Stomach smooth muscle (tissue), 2 donors: Measurements from ENCODE around the gene SNAP23.
"Not testable (repeated sequence)": the region's sequence is repeated elsewhere in the genome, so short reads cannot be mapped to it uniquely, and the experiment has no call there.

Experiments used
- H3K27ac ChIP-seq: one replicate; pipeline ENCODE4 v1.7.0; 2013; ENCODE audit warnings: mild to moderate bottlenecking, low read length, inconsistent platforms
- H3K27me3 ChIP-seq, 2 donors: one replicate each; pipeline ENCODE4 v1.7.0; 2013; ENCODE audit warnings: low read length in 2 of 2; ENCODE audit not compliant: insufficient read depth in 2 of 2, control insufficient read depth in 1 of 2
- H3K36me3 ChIP-seq, 2 donors: one replicate each; pipeline ENCODE4 v1.7.0; 2013; ENCODE audit warnings: low read length in 2 of 2; ENCODE audit not compliant: control insufficient read depth in 2 of 2, insufficient read depth in 2 of 2
- H3K4me1 ChIP-seq: one replicate; pipeline ENCODE4 v1.7.0; 2013; ENCODE audit warnings: low read length; ENCODE audit not compliant: control insufficient read depth, insufficient read depth
- H3K4me3 ChIP-seq, 2 donors: one replicate each; pipeline ENCODE4 v1.7.0; 2013; ENCODE audit warnings: low read length in 2 of 2
- H3K9ac ChIP-seq, 2 donors: one replicate each; pipeline ENCODE4 v1.7.0; 2013; ENCODE audit warnings: low read length in 2 of 2, mild to moderate bottlenecking in 1 of 2
- H3K9me3 ChIP-seq, 2 donors: one replicate each; pipeline ENCODE4 v1.7.0; 2013; ENCODE audit warnings: low read length in 2 of 2; ENCODE audit not compliant: control insufficient read depth in 2 of 2
- donor health status: healthy.
- donor health status: Pancreatic carcinoma.

The SNAP23 gene

DNA sequence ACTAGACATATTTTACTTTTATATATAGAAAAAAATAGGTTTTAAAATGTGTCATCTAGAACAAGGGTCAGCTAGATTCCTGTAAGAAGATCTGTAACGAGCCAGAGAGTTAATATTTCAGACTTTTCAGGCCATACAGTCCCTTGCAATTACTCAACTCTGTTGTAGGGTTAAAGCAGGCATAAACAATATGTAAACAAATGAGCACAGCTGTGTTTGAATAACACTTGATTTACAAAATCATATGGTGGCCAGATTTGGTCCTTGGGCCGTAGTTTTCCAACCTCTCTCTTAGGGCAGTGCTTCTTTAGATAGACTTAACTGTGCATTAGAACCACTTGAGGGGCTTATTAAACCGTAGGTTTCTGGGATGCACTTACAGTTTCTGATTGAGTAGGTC lies 33.5 kb downstream of the SNAP23 start:
- Histone ChIP-seq H3K9me3 (no peaks in the 10 kb centered on the region), H3K9ac (no peak overlapping the region), H3K36me3 (peaks cover 13 to 25% of the 10 kb centered on the region in 2 donors), H3K4me3 (no peak overlapping the region), H3K27me3 (no peaks in the 10 kb centered on the region), H3K4me1 (no peaks in the 10 kb centered on the region), H3K27ac (no peak overlapping the region)

DNA sequence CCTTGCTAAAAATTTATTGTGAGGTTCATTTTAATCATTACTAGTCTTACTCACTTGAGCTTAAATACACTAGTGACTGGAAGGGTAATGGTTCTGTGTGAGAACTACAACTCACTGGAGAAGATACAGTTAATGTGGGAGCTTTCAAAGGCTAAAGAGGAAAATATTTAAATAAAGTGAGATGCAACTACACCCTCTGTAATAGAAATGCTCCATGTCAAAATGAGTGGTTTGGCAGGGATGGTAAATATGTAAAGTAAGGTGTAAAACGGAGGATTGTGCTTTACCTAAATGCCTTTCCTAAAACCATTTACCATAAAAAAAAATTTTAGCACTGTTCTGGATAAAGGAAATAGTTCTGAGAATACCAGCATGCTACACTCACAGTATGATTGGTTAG lies 37.8 kb downstream of the SNAP23 start:
- H3K36me3 ChIP-seq, result peaks cover 13 to 30% of the 10 kb centered on the region in 2 donors
- no peaks in the 10 kb centered on the region for H3K9me3 ChIP-seq
- no peak overlapping the region for H3K9ac ChIP-seq
- no peaks in the 10 kb centered on the region for H3K4me1 ChIP-seq
- H3K27me3 ChIP-seq, result no peaks in the 10 kb centered on the region
- no peak overlapping the region for H3K4me3 ChIP-seq
- H3K27ac ChIP-seq, result no peak overlapping the region

DNA sequence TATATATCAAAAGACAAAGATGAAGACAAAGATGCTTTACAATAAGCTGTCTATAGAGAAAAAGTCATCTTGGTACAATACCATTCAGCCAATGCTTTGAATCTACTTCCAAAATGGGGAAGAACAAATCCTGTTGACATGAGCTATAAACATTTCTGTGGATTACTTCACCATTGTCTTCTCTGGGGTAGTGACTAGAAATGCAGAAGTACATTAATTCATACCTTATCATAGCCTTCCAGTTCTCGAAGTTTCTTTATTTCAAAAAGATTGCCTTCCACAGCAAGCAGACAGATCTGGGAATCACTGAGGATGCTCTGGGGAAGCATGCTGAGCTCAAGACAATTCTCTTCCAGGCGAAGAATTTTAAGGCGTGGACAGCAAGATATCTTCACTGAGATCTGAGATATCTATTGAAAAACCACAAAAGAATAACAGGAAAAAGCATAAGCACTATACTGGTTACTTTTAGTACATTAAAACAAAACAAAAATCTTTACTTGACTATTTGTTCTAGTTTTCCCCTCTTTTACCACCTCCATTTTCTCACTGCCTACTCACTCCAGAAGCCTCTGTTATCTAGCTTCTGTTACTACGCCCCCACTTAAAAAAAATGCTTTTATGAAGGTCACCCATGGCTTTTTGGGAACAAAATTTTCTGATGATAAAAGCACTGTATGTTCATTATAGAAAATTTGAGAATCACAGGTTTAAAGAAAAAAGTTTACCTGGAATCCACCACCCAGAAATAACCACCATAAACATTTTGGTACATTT lies 49.6 kb downstream of the SNAP23 start:
- Histone ChIP-seq H3K27me3 (no peaks in the 10 kb centered on the region), H3K4me3 (no peak overlapping the region), H3K9me3 (no peaks in the 10 kb centered on the region), H3K4me1 (peaks cover 19% of the 10 kb centered on the region), H3K9ac (no peak overlapping the region), H3K36me3 (peaks cover 10 to 14% of the 10 kb centered on the region in 2 donors), H3K27ac (no peak overlapping the region)

DNA sequence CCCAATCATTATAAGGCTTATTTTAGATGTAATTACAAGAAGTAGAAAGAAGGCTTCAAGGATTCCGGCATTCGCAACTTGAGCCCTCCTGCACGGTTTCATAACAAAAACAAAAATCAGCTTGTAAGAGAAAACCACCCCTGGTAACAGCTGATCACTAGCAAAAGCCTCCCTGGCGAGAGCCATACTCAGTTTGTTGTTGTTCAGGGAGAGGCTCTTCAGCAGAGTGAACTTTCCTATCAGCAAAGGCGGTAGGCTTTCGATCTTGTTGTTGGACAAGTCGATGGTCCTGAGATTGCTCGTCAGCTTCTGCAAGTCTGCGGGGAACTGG lies 52.4 kb downstream of the SNAP23 start:
- H3K27ac ChIP-seq, result peak overlapping the region; percentile 93
- peak overlapping the region; percentile 98 for H3K9ac ChIP-seq
- H3K4me1 ChIP-seq, result peaks cover 19% of the 10 kb centered on the region
- H3K9me3 ChIP-seq, result no peaks in the 10 kb centered on the region
- peak overlapping the region; percentile 96 to 97 for H3K4me3 ChIP-seq
- H3K27me3 ChIP-seq, result no peaks in the 10 kb centered on the region
- peaks cover 10 to 14% of the 10 kb centered on the region in 2 donors for H3K36me3 ChIP-seq

DNA sequence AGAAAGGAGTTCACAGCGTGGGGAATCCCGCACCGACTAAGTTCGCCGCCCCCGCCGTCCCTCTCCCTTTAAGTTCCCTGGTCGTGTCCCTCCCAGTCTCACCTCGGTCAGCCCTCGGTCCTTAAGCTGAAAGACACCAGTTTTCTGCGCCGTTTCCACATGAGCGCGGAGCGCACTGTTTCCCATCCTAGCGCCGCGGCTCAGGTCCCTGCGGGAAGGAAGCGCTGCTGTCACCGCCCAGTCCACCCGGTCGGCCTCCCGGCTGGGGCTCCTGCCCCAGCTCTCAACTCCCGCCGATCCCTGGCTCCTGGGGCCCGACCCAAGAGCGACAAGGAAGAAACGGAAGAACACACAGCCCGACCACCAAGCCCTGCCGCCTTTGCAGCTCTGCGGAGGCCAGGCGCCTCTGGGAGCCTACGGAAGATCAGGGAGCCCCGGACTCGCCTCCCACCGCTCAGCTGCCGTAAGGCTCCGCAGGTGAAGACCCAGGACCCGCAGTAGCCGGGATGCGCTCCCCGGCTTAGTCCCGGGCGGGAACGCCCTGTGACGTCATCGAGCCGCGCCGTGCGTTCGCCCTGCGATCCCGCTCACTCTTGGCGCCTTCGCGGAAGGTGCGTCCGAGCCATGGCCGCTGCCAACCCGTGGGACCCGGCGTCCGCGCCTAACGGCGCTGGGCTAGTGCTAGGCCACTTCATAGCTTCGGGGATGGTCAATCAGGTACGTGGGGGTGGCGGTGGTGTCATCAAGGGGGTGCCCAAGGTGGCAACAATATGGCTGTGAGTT lies 53.0 kb downstream of the SNAP23 start, which contains the start of the genes HAUS2 and LRRC57:
TSS of gene HAUS2 (plus strand) at position 590 of the 783 bp plus-strand sequence. CDS start at position 625, 35 bp downstream.
TSS of gene LRRC57 (minus strand) at position 545 of the 783 bp plus-strand sequence. CDS start at position 186, 359 bp downstream.
- Histone ChIP-seq H3K27ac (peak within 1 kb of the TSS; percentile 93), H3K4me1 (peaks cover 19% of the 10 kb centered on the region), H3K36me3 (peaks cover 9 to 11% of the 10 kb centered on the region in 2 donors)

DNA sequence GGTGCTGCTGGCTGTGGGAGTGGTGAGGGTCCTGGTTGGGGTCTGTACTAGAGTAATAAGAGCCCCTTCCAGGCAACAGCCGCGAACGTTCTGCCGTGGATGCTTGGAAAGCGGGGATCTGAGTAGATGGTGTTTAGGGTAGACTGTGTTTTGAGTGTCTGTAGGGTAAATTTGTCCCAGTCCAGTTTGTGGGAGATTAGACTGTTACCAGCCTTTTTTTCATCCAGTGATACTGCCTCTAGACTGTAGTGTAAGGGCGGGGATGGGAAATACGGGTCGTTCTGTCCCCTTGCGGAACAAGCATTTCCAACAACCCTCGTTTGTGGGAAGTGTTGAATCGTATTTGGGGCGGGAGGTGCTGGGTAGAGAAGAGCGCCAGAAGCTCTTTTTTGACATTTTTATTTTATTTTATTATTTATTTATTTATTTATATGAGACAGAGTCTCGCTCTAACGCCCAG lies 53.6 kb downstream of the SNAP23 start:
- Histone ChIP-seq H3K36me3 (peaks cover 5% of the 10 kb centered on the region in 2 donors), H3K4me1 (peaks cover 19% of the 10 kb centered on the region), H3K27ac (peak overlapping the region; percentile 93), H3K9me3 (no peaks in the 10 kb centered on the region), H3K4me3 (peak overlapping the region; percentile 96 to 97), H3K27me3 (no peaks in the 10 kb centered on the region), H3K9ac (peak overlapping the region; percentile 98)

More for the DNA sequence above, 53.0 kb downstream of the SNAP23 start, which contains the start of the genes HAUS2 and LRRC57:
- Histone ChIP-seq H3K9me3 (no peaks in the 10 kb centered on the region), H3K9ac (peak within 1 kb of the TSS; percentile 98), H3K4me3 (peak within 1 kb of the TSS; percentile 96 to 97), H3K27me3 (no peaks in the 10 kb centered on the region)

DNA sequence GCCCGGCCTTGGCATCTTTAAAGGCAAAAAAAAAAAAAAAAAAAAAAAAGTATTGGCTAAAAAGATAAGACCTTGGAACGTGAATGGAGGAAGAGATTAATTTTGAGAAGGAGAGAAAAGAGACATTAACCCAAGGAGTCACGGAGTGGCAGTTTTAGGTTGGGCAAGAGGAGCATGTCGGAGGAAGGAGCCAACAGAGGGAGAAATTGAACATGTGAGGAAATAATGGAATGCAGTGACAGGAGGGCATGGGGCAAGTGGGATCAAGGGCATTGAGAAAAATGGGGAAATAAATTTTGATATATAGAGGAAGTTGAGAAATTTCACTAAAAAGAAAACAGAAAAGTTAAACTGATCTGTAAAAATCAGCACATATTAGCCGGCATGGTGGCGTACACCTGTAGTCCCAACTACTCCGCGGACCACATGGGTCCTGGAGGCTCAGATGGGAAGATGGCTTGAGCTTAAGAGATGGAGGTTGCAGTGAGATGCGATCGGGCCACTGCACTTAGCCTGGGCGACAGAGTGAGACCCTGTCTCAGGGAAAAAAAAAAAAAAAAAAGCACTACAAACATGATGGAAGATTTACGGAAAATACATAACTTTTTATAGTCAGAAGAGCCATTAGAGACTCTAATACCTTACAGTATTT lies 54.4 kb downstream of the SNAP23 start:
- H3K4me1 ChIP-seq, result peaks cover 19% of the 10 kb centered on the region
- no peak overlapping the region for H3K9ac ChIP-seq
- H3K27ac ChIP-seq, result no peak overlapping the region

DNA sequence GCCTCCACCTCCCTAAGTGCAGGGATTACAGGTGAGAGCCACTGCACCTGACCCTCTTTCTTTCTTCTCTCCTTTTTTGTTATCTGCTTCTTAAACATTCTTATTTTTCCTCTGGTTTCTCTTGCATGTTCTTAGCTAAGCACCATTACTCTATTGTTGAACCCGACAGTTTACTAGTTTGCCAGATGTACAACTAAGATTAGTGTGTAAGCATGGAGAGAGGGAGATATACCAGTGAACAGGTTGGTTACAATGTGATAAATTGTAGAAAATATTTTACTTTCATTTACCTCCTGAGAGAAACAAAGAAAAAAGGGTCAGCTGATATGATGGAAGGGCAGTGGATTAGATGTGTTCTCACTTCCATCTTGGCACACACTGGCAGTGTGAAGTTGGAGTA lies 58.1 kb downstream of the SNAP23 start:
- H3K36me3 ChIP-seq, result no peaks in the 10 kb centered on the region
- H3K4me3 ChIP-seq, result no peak overlapping the region
- no peaks in the 10 kb centered on the region for H3K9me3 ChIP-seq
- H3K27me3 ChIP-seq, result no peaks in the 10 kb centered on the region
- no peak overlapping the region for H3K27ac ChIP-seq
- H3K4me1 ChIP-seq, result peaks cover 3% of the 10 kb centered on the region
- no peak overlapping the region for H3K9ac ChIP-seq

More for the DNA sequence above, 54.4 kb downstream of the SNAP23 start:
- no peaks in the 10 kb centered on the region for H3K9me3 ChIP-seq
- peak overlapping the region in 1 of 2 donors; percentile 96 for H3K4me3 ChIP-seq
- peaks cover 0 to 2% of the 10 kb centered on the region in 2 donors for H3K36me3 ChIP-seq
- no peaks in the 10 kb centered on the region for H3K27me3 ChIP-seq

DNA sequence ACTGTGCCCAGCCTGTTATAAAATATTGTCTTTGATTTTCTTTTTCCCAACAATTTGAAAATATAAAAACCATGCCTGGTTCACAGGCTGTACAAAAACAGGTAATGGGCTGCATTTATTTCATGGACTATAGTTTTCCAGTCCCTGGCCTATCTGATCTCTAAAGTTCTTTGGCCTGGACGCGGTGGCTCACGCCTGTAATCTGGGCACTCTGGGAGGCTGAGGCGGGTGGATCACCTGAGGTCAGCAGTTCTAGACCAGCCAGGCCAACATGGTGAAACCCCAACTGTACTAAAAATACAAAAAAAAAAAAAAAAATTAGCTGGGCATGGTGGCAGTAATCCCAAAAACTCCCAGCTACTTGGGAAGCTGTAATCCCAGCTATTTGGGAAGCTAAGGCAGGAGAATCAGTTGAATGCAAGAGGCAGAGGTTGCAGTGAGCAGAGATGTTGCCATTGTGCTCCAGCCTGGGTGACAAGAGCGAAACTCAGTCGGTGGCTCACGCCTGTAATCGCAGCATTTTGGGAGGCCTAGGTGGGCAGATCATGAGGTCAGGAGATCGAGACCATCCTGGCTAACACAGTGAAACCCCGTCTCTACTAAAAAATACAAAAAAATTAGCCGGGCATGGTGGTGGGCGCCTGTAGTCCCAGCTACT lies 61.2 kb downstream of the SNAP23 start:
- not testable (repeated sequence) for H3K9ac ChIP-seq, H3K27me3 ChIP-seq, H3K4me3 ChIP-seq, H3K27ac ChIP-seq, H3K4me1 ChIP-seq, H3K9me3 ChIP-seq
- H3K36me3 ChIP-seq, result peaks cover 10 to 12% of the 10 kb centered on the region in 2 donors

DNA sequence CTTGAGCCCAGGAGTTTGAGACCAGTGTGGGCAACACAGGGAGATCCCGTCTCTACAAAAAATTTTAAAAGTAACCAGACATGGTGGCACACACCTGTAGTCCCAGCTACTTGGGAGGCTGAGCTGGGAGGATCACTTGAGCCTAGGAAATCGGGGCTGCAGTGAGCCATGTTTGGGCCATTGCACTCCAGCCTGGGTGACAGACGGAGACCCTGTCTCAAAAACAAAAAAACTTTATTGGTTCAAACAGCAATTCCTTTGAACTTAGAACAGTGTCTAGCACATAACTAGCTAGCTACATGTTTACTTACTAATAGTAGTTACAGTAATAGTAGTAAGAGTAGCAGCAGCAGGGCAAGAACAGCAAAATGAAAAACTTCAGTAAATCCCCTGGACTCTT lies 63.3 kb downstream of the SNAP23 start:
- Histone ChIP-seq H3K4me1 (no peaks in the 10 kb centered on the region), H3K36me3 (peaks cover 14 to 18% of the 10 kb centered on the region in 2 donors), H3K9ac (no peak overlapping the region), H3K27ac (no peak overlapping the region), H3K4me3 (no peak overlapping the region), H3K9me3 (no peaks in the 10 kb centered on the region), H3K27me3 (no peaks in the 10 kb centered on the region)
